Endothelial cell (in vitro differentiated cells): ENCODE measurements around the gene NOC4L. TPM values are rescaled to one million over a fixed set of nuclear protein-coding genes. Genes with fewer than 3 reads are reported as not detected.

Experiments
- DNase-seq: peaks from one replicate; pipeline ENCODE4 v3.0.0; 2021; ENCODE audit warnings: low spot score
- H3K27ac Mint-ChIP-seq: one replicate; pipeline ENCODE4 v1.8.0; 2021; ENCODE audit warnings: mixed read lengths, inconsistent platforms; ENCODE audit not compliant: unreplicated experiment
- H3K27me3 Mint-ChIP-seq: one replicate; pipeline ENCODE4 v1.8.0; 2021; ENCODE audit warnings: mild to moderate bottlenecking, moderate library complexity, mixed read lengths, inconsistent platforms; ENCODE audit not compliant: unreplicated experiment
- H3K36me3 Mint-ChIP-seq: one replicate; pipeline ENCODE4 v1.8.0; 2021; ENCODE audit warnings: mild to moderate bottlenecking, low read depth, mixed read lengths, inconsistent platforms; ENCODE audit not compliant: unreplicated experiment
- H3K4me1 Mint-ChIP-seq: one replicate; pipeline ENCODE4 v1.8.0; 2021; ENCODE audit warnings: mild to moderate bottlenecking, mixed read lengths, inconsistent platforms; ENCODE audit not compliant: unreplicated experiment
- H3K4me3 Mint-ChIP-seq: one replicate; pipeline ENCODE4 v1.8.0; 2021; ENCODE audit warnings: mild to moderate bottlenecking, mixed read lengths, inconsistent platforms; ENCODE audit not compliant: unreplicated experiment
- H3K9me3 Mint-ChIP-seq: one replicate; pipeline ENCODE4 v1.8.0; 2021; ENCODE audit warnings: mixed read lengths, inconsistent platforms; ENCODE audit not compliant: unreplicated experiment
- CTCF ChIP-seq: fragments of 200-600 bp; sonication (generic); IDR thresholded peaks from one replicate; pipeline ENCODE4 v1.5.0; 2021; ENCODE audit warnings: antibody characterized with exemption; ENCODE audit not compliant: unreplicated experiment
- total RNA-seq: library from RNA; stranded (reverse); fragmentation: NEBNext Ultra II Directional; extraction: Animal tissue kit (Norgen Biotek cat#: 25700); gene quantifications from one replicate; pipeline ENCODE4 v1.2.1, GENCODE V29; 2021; ENCODE audit not compliant: unreplicated experiment

The NOC4L gene
- total RNA-seq, 1 donor from 2014 or later: 18.2 TPM

- H3K9me3 Mint-ChIP-seq: no peaks in the 10 kb centered on the region
- H3K27ac Mint-ChIP-seq: peak overlapping the region; percentile 48
- DNase-seq: no peak
- peaks cover 16% of the 10 kb centered on the region for H3K36me3 Mint-ChIP-seq
- no peak for TF ChIP-seq CTCF
- H3K27me3 Mint-ChIP-seq: peaks cover 16% of the 10 kb centered on the region
- H3K4me1 Mint-ChIP-seq: no peaks in the 10 kb centered on the region
- H3K4me3 Mint-ChIP-seq: peak overlapping the region; percentile 26
Observed at GRCh38 chr12:132137483-132138125, 6.7 kb upstream of the NOC4L start.

- Mint-ChIP-seq H3K9me3 (no peaks in the 10 kb centered on the region), H3K27ac (peak overlapping the region; percentile 18), H3K27me3 (peaks cover 15% of the 10 kb centered on the region), H3K36me3 (peaks cover 20% of the 10 kb centered on the region), H3K4me1 (peaks cover 3% of the 10 kb centered on the region), H3K4me3 (peak overlapping the region; percentile 76)
- TF ChIP-seq CTCF: no peak
- no peak for DNase-seq
Observed at GRCh38 chr12:132138941-132139871, 5.1 kb upstream of the NOC4L start.

GRCh38 chr12:132139912-132140311 is 4.3 kb upstream of the NOC4L start:
- peaks cover 20% of the 10 kb centered on the region for H3K36me3 Mint-ChIP-seq

GRCh38 chr12:132140501-132140900 is 3.8 kb upstream of the NOC4L start:
- H3K9me3 Mint-ChIP-seq: no peaks in the 10 kb centered on the region
- no peak for TF ChIP-seq CTCF
- peaks cover 20% of the 10 kb centered on the region for H3K36me3 Mint-ChIP-seq
- DNase-seq: no peak
- H3K4me3 Mint-ChIP-seq: no peak overlapping the region
- H3K27me3 Mint-ChIP-seq: peaks cover 20% of the 10 kb centered on the region
- no peak overlapping the region for H3K27ac Mint-ChIP-seq
- H3K4me1 Mint-ChIP-seq: peaks cover 8% of the 10 kb centered on the region

More at GRCh38 chr12:132139912-132140311, 4.3 kb upstream of the NOC4L start:
- Mint-ChIP-seq H3K27ac (peak overlapping the region; percentile 18), H3K9me3 (no peaks in the 10 kb centered on the region), H3K4me1 (peaks cover 6% of the 10 kb centered on the region), H3K4me3 (peak overlapping the region; percentile 37), H3K27me3 (peaks cover 16% of the 10 kb centered on the region)
- no peak for TF ChIP-seq CTCF
- no peak for DNase-seq
